ENCODE data around the gene RACK1. TPM values are rescaled to one million over a fixed set of nuclear protein-coding genes. Genes with fewer than 3 reads are reported as not detected.

Gene RACK1
- total RNA-seq, 1 experiment from 2014 or later, result 2,552 TPM

DNA sequence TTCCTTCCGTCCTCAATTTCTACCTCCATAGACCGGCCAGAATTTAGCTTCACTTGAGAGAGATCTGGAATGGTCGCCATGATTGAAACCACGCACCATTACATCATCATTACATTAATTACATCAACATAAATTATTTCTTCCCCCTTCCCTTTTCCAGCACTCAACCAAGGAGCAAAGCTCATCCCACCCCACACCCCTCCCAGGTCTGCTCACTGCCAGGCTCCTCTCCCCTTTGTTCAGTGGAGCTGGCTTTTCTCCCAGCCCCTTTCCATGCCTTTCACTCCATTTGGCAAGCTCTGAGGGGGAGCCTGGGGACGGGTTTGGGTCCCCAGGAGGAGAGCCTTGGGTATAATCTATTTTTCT lies 8.4 kb downstream of the RACK1 start:
- H3K9me3 ChIP-seq (ENCODE audit: control insufficient read depth, low read depth, low read length), result no peaks in the 10 kb centered on the region
- Mint-ChIP-seq H3K27ac (peak overlapping the region in 2 of 3 experiments; percentile 30 to 93; a peak in 5 of 7 replicates), H3K4me1 (peaks cover 3 to 18% of the 10 kb centered on the region in 2 experiments; a peak in 1 of 4 replicates), H3K36me3 (ENCODE audit: insufficient read depth in 1 of 3, low read depth in 3 of 3) (peaks cover 53 to 90% (median 69%) of the 10 kb centered on the region in 3 experiments), H3K9me3 (no peaks in the 10 kb centered on the region), H3K4me3 (peak overlapping the region in 1 of 2 experiments; percentile 19; a peak in 1 of 5 replicates), H3K27me3 (ENCODE audit: low read depth) (no peaks in the 10 kb centered on the region; the same call in 1 of the 2 replicates)
- no peak overlapping the region for H2AK5ac ChIP-seq (ENCODE audit: insufficient read length, low read length)
- H4K8ac ChIP-seq (replicated peaks; ENCODE audit: insufficient read length, low read depth, low read length), result no peak overlapping the region
- H4K91ac ChIP-seq (ENCODE audit: insufficient read length, low read depth, low read length), result no peak overlapping the region
- no peak overlapping the region for H2BK15ac ChIP-seq (ENCODE audit: low read depth, low read length)
- H3K4me1 ChIP-seq (ENCODE audit: insufficient read depth, low read length), result no peaks in the 10 kb centered on the region
- H3K14ac ChIP-seq (ENCODE audit: insufficient read depth, low read length), result no peak overlapping the region
- no peak overlapping the region for H2BK20ac ChIP-seq (ENCODE audit: low read depth, low read length, poor library complexity, severe bottlenecking)
- no peak overlapping the region for H2BK5ac ChIP-seq (ENCODE audit: insufficient read length, low read length)
- H3K4ac ChIP-seq (ENCODE audit: low read depth, low read length), result no peak overlapping the region
- H2BK12ac ChIP-seq (ENCODE audit: insufficient read length, low read depth, low read length), result no peak overlapping the region
- no peak overlapping the region for H4K5ac ChIP-seq (ENCODE audit: insufficient read length, low read depth, low read length)
- no peaks in the 10 kb centered on the region for H3K27me3 ChIP-seq (ENCODE audit: insufficient read depth, low read length)
- H3K56ac ChIP-seq (ENCODE audit: insufficient read length, low read depth, low read length), result no peak overlapping the region
- no peak overlapping the region for H3T11ph ChIP-seq (ENCODE audit: low read length)
- H3K27ac ChIP-seq (ENCODE audit: insufficient read length, low read depth, low read length), result peak overlapping the region; percentile 18
- WGBS (ENCODE audit: extremely low coverage, insufficient read length, low lambda C conversion rate), result 100% methylated on average over 1 of the region's 5 CpGs
- no peak overlapping the region for H3K9ac ChIP-seq (ENCODE audit: extremely low read depth, insufficient read length, low read length)
- H4K20me1 ChIP-seq (ENCODE audit: control insufficient read depth, insufficient read depth, insufficient read length), result no peaks in the 10 kb centered on the region
- no peaks in the 10 kb centered on the region for H3K79me1 ChIP-seq (ENCODE audit: insufficient read depth, low read depth, low read length, poor library complexity, severe bottlenecking)
- H3K23ac ChIP-seq (ENCODE audit: insufficient read length, low read depth, low read length), result no peak overlapping the region
- H3K18ac ChIP-seq (ENCODE audit: insufficient read length, low read depth, low read length), result no peak overlapping the region
- DNase-seq, result no peak
- H2BK120ac ChIP-seq (ENCODE audit: low read depth, low read length, poor library complexity, severe bottlenecking), result no peak overlapping the region
- no peak overlapping the region for H2AFZ ChIP-seq (ENCODE audit: low read length)
- TF ChIP-seq, protein P1, sequence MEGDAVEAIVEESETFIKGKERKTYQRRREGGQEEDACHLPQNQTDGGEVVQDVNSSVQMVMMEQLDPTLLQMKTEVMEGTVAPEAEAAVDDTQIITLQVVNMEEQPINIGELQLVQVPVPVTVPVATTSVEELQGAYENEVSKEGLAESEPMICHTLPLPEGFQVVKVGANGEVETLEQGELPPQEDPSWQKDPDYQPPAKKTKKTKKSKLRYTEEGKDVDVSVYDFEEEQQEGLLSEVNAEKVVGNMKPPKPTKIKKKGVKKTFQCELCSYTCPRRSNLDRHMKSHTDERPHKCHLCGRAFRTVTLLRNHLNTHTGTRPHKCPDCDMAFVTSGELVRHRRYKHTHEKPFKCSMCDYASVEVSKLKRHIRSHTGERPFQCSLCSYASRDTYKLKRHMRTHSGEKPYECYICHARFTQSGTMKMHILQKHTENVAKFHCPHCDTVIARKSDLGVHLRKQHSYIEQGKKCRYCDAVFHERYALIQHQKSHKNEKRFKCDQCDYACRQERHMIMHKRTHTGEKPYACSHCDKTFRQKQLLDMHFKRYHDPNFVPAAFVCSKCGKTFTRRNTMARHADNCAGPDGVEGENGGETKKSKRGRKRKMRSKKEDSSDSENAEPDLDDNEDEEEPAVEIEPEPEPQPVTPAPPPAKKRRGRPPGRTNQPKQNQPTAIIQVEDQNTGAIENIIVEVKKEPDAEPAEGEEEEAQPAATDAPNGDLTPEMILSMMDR (conservative IDR thresholded peaks at IDR 0.05), result no peak
- H3K79me2 ChIP-seq (ENCODE audit: insufficient read depth, low read length), result no peaks in the 10 kb centered on the region
- no peak overlapping the region for H3K4me2 ChIP-seq (ENCODE audit: insufficient read depth, insufficient read length, low read length)
- no peaks in the 10 kb centered on the region for H3K23me2 ChIP-seq (ENCODE audit: insufficient read length, low read depth, low read length, poor library complexity, severe bottlenecking)

Measured in H9 (cell line).